HepG2 (cell line): Measurements from ENCODE around the gene MSMO1. TPM values are rescaled to one million over a fixed set of nuclear protein-coding genes. Genes with fewer than 3 reads are reported as not detected.

Experiments used
- EED ChIP-seq: sonication (generic); formaldehyde crosslinking; IDR thresholded peaks from 2 replicates; pipeline ENCODE4 v1.5.0; 2020; ENCODE audit warnings: mild to moderate bottlenecking, missing genetic modification reagents
- FOXC1 ChIP-seq: sonication (generic); formaldehyde crosslinking; IDR thresholded peaks from 2 replicates; pipeline ENCODE4 v1.8.0; 2022; ENCODE audit warnings: mild to moderate bottlenecking, missing genetic modification reagents, borderline replicate concordance
- HDAC6 ChIP-seq: fragments of 200-600 bp; sonication (generic); IDR thresholded peaks from 2 replicates; pipeline ENCODE4 v1.7.0; 2017; ENCODE audit warnings: mild to moderate bottlenecking, antibody characterized with exemption, low read length, low read depth
- HMG20A ChIP-seq: IDR thresholded peaks from 2 replicates; pipeline ENCODE4 v1.6.1; 2016; ENCODE audit warnings: borderline replicate concordance
- HMG20B ChIP-seq: conservative IDR thresholded peaks from 2 replicates; pipeline ENCODE4 v1.6.1; 2016; ENCODE audit warnings: missing genetic modification reagents, missing compliant biosample characterization
- HOMEZ ChIP-seq: IDR thresholded peaks from 2 replicates; pipeline ENCODE4 v1.6.1; 2016; ENCODE audit warnings: low read depth
- PAXIP1 ChIP-seq: sonication (generic); formaldehyde crosslinking; conservative IDR thresholded peaks from 2 replicates; pipeline ENCODE4 v1.4.0; 2020; ENCODE audit warnings: mild to moderate bottlenecking, missing genetic modification reagents, moderate library complexity
- PCBP2 ChIP-seq: fragments of 200-400 bp; formaldehyde crosslinking; optimal IDR thresholded peaks from 2 replicates; pipeline ENCODE3; 2018; ENCODE audit warnings: low read length, low read depth; ENCODE audit not compliant: poor library complexity, severe bottlenecking
- PLRG1 ChIP-seq: fragments of 450-650 bp; conservative IDR thresholded peaks from 2 replicates; pipeline ENCODE4 v1.6.1; 2016
- RBFOX2 ChIP-seq: fragments of 200-400 bp; formaldehyde crosslinking; IDR thresholded peaks from 2 replicates; pipeline ENCODE4 v1.6.1; 2017; ENCODE audit warnings: low read depth, mild to moderate bottlenecking, low read length
- REST ChIP-seq, 2 experiments: IDR thresholded peaks; 2 replicates each; pipeline ENCODE4 v1.6.1; 2011 to 2012; ENCODE audit warnings: low read length in 2 of 2, borderline replicate concordance in 1 of 2, low read depth in 1 of 2, mild to moderate bottlenecking in 1 of 2, moderate library complexity in 1 of 2
- SATB2 ChIP-seq: sonication (generic); formaldehyde crosslinking; IDR thresholded peaks from 2 replicates; pipeline ENCODE4 v1.5.0; 2020; ENCODE audit warnings: missing genetic modification reagents
- SNAI1 ChIP-seq: sonication (generic); formaldehyde crosslinking; IDR thresholded peaks from 2 replicates; pipeline ENCODE4 v1.5.0; 2020; ENCODE audit warnings: mild to moderate bottlenecking, missing genetic modification reagents, borderline replicate concordance
- TEAD3 ChIP-seq: optimal IDR thresholded peaks from 2 replicates; pipeline ENCODE3; 2016; ENCODE audit warnings: borderline replicate concordance
- XBP1 ChIP-seq: sonication (generic); formaldehyde crosslinking; IDR thresholded peaks from 2 replicates; pipeline ENCODE4 v1.5.0; 2020; ENCODE audit warnings: missing genetic modification reagents
- ZFP36L2 ChIP-seq: sonication (generic); formaldehyde crosslinking; IDR thresholded peaks from 2 replicates; pipeline ENCODE4 v1.4.0; 2020; ENCODE audit warnings: missing genetic modification reagents
- ZMYM2 ChIP-seq: sonication (generic); formaldehyde crosslinking; IDR thresholded peaks from 2 replicates; pipeline ENCODE4 v1.8.0; 2022; ENCODE audit warnings: mild to moderate bottlenecking, missing genetic modification reagents
- ZMYM4 ChIP-seq: sonication (generic); formaldehyde crosslinking; IDR thresholded peaks from 2 replicates; pipeline ENCODE4 v1.8.1; 2023; ENCODE audit warnings: mild to moderate bottlenecking, missing genetic modification reagents
- ZNF768 ChIP-seq: sonication (generic); formaldehyde crosslinking; IDR thresholded peaks from 2 replicates; pipeline ENCODE4 v1.4.0; 2020; ENCODE audit warnings: missing genetic modification reagents
- ZSCAN25 ChIP-seq: sonication (generic); formaldehyde crosslinking; IDR thresholded peaks from 2 replicates; pipeline ENCODE4 v1.8.0; 2022; ENCODE audit warnings: mild to moderate bottlenecking, missing genetic modification reagents
- ZSCAN29 ChIP-seq: sonication (generic); formaldehyde crosslinking; conservative IDR thresholded peaks from 2 replicates; pipeline ENCODE4 v1.4.0; 2020; ENCODE audit warnings: mild to moderate bottlenecking, missing genetic modification reagents
- polyA plus RNA-seq, 8 experiments: library from polyadenylated mRNA; depleted of rRNA in 3 of 8; stranded (reverse) in 7 of 8; unstranded in 1 of 8; fragments of >200 nt; fragmentation: Illumina TruSeq in 4 of 8; extraction: Trizol in 4 of 8; gene quantifications; 2 replicates each; pipeline versions ENCODE4 v1.2.1 to v1.2.3, GENCODE V29; 2011 to 2016; ENCODE audit warnings: low read depth in 4 of 8, missing spikeins in 1 of 8, mixed read lengths in 1 of 8; ENCODE audit not compliant: insufficient read depth in 1 of 8
- total RNA-seq, 5 experiments: library from RNA; depleted of rRNA; stranded (reverse); fragments of >200 nt; fragmentation: Illumina TruSeq; extraction: Trizol; gene quantifications; 2 replicates each; pipeline ENCODE4 v1.2.3, GENCODE V29; 2016; ENCODE audit warnings: low read depth in 1 of 5

Gene MSMO1
- total and polyA plus RNA-seq, 2 of the 13 experiments (the other 11 are each of a cell fraction or from before 2014, with no cell fraction given) = 98.1 to 216 TPM

GRCh38 chr4:165327211-165328100, at the start of gene MSMO1 (continued):
- TF ChIP-seq PAXIP1 (peak; percentile 49), REST (IDR thresholded peaks at IDR 0.05; ENCODE audit: borderline replicate concordance in 1 of 2, low read depth in 1 of 2, low read length in 2 of 2) (peak; percentile 62 to 89), ZNF768 (CRISPR knock-in tag) (peak; percentile 64), ZFP36L2 (CRISPR knock-in tag) (no peak), ZSCAN25 (CRISPR knock-in tag) (peak; percentile 79), EED (CRISPR knock-in tag) (no peak), PLRG1 (no peak), FOXC1 (peak; percentile 96), SATB2 (CRISPR knock-in tag) (no peak), ZSCAN29 (CRISPR knock-in tag) (0 out of 2 replicates have a peak, but pooled peaks have one; percentile 37), SNAI1 (CRISPR knock-in tag) (0 out of 2 replicates have a peak, but pooled peaks have one; percentile 57), HDAC6 (no peak), TEAD3 (CRISPR knock-in tag) (peak; percentile 27), HMG20B (0 out of 2 replicates have a peak, but pooled peaks have one; percentile 24), HMG20A (CRISPR knock-in tag) (no peak), XBP1 (CRISPR knock-in tag) (no peak), RBFOX2 (peak; percentile 97), ZMYM2 (CRISPR knock-in tag) (peak; percentile 84; the same call in 1 of the 2 replicates), HOMEZ (CRISPR knock-in tag) (peak; percentile 85; the same call in 1 of the 2 replicates), ZMYM4 (CRISPR knock-in tag) (peak; percentile 97), PCBP2 (no peak)
